ENCODE data around the gene NRP2. TPM values are rescaled to one million over a fixed set of nuclear protein-coding genes. Genes with fewer than 3 reads are reported as not detected.

Gene NRP2
- total RNA-seq, 2 donors from 2014 or later: 69.7 to 92.4 TPM

- no peak for DNase-seq
- Mint-ChIP-seq H3K27ac (peak overlapping the region; percentile 74), H3K36me3 (ENCODE audit: low read depth) (peaks cover 24% of the 10 kb centered on the region), H3K4me1 (peaks cover 46% of the 10 kb centered on the region), H3K4me3 (no peak overlapping the region), H3K27me3 (ENCODE audit: insufficient read depth) (no peaks in the 10 kb centered on the region), H3K9me3 (no peaks in the 10 kb centered on the region)
- H3K4me1 ChIP-seq (ENCODE audit: control insufficient read depth, insufficient read depth, low read length): peaks cover 27% of the 10 kb centered on the region
- peaks cover 56% of the 10 kb centered on the region for H3K36me3 ChIP-seq (ENCODE audit: control insufficient read depth, insufficient read depth, low read length)
- H3K4me3 ChIP-seq (ENCODE audit: low read length): no peak overlapping the region
- no peak overlapping the region for H3K9ac ChIP-seq (ENCODE audit: extremely low read depth, low read length, poor library complexity, severe bottlenecking)
- no peak overlapping the region for H3K27ac ChIP-seq (ENCODE audit: low read depth, low read length)
- no peaks in the 10 kb centered on the region for H3K27me3 ChIP-seq (ENCODE audit: control insufficient read depth, insufficient read depth, low read length, poor library complexity, severe bottlenecking)
- WGBS, 2 experiments (ENCODE audit: insufficient coverage in 1 of 2, insufficient read length in 1 of 2): 86 to 90% methylated on average over 14 to 16 of the region's 16 CpGs
- TF ChIP-seq CTCF (conservative IDR thresholded peaks at IDR 0.05): no peak
- no peaks in the 10 kb centered on the region for H3K9me3 ChIP-seq (ENCODE audit: control insufficient read depth, low read length)
These were observed 23.4 kb downstream of the NRP2 start for GRCh38 chr2:205705511-205706349.

- H3K36me3 Mint-ChIP-seq (ENCODE audit: low read depth): peaks cover 31% of the 10 kb centered on the region
- H3K4me3 Mint-ChIP-seq: no peak overlapping the region
- DNase-seq: peak; percentile 56
- Histone ChIP-seq H3K9me3 (ENCODE audit: control insufficient read depth, low read length) (no peaks in the 10 kb centered on the region), H3K4me1 (ENCODE audit: control insufficient read depth, insufficient read depth, low read length) (peaks cover 28% of the 10 kb centered on the region), H3K36me3 (ENCODE audit: control insufficient read depth, insufficient read depth, low read length) (peaks cover 56% of the 10 kb centered on the region), H3K27ac (ENCODE audit: low read depth, low read length) (no peak overlapping the region), H3K9ac (ENCODE audit: extremely low read depth, low read length, poor library complexity, severe bottlenecking) (no peak overlapping the region), H3K27me3 (ENCODE audit: control insufficient read depth, insufficient read depth, low read length, poor library complexity, severe bottlenecking) (no peaks in the 10 kb centered on the region), H3K4me3 (ENCODE audit: low read length) (no peak overlapping the region)
- no peak for TF ChIP-seq CTCF (conservative IDR thresholded peaks at IDR 0.05)
- H3K9me3 Mint-ChIP-seq: no peaks in the 10 kb centered on the region
- 73 to 84% methylated on average over 9 to 10 of the region's 10 CpGs for WGBS, 2 experiments (ENCODE audit: insufficient coverage in 1 of 2, insufficient read length in 1 of 2)
- peaks cover 43% of the 10 kb centered on the region for H3K4me1 Mint-ChIP-seq
- peak overlapping the region; percentile 83 for H3K27ac Mint-ChIP-seq
- no peaks in the 10 kb centered on the region for H3K27me3 Mint-ChIP-seq (ENCODE audit: insufficient read depth)
These were observed 24.6 kb downstream of the NRP2 start for GRCh38 chr2:205706769-205707381.

- WGBS, 2 experiments (ENCODE audit: insufficient coverage in 1 of 2, insufficient read length in 1 of 2): 84 to 92% methylated on average over 9 to 11 of the region's 11 CpGs
- peaks cover 31% of the 10 kb centered on the region for H3K36me3 Mint-ChIP-seq (ENCODE audit: low read depth)
- no peak overlapping the region for H3K27ac ChIP-seq (ENCODE audit: low read depth, low read length)
- H3K4me3 ChIP-seq (ENCODE audit: low read length): no peak overlapping the region
- H3K27me3 Mint-ChIP-seq (ENCODE audit: insufficient read depth): no peaks in the 10 kb centered on the region
- no peak for TF ChIP-seq CTCF (conservative IDR thresholded peaks at IDR 0.05)
- no peak overlapping the region for H3K9ac ChIP-seq (ENCODE audit: extremely low read depth, low read length, poor library complexity, severe bottlenecking)
- no peaks in the 10 kb centered on the region for H3K9me3 ChIP-seq (ENCODE audit: control insufficient read depth, low read length)
- H3K9me3 Mint-ChIP-seq: no peaks in the 10 kb centered on the region
- no peak overlapping the region for H3K4me3 Mint-ChIP-seq
- no peak overlapping the region for H3K27ac Mint-ChIP-seq
- no peak for DNase-seq
- H3K4me1 ChIP-seq (ENCODE audit: control insufficient read depth, insufficient read depth, low read length): peaks cover 29% of the 10 kb centered on the region
- H3K27me3 ChIP-seq (ENCODE audit: control insufficient read depth, insufficient read depth, low read length, poor library complexity, severe bottlenecking): no peaks in the 10 kb centered on the region
- peaks cover 43% of the 10 kb centered on the region for H3K4me1 Mint-ChIP-seq
- H3K36me3 ChIP-seq (ENCODE audit: control insufficient read depth, insufficient read depth, low read length): peaks cover 52% of the 10 kb centered on the region
These were observed 25.9 kb downstream of the NRP2 start for GRCh38 chr2:205708231-205708631.

All from endodermal cell (in vitro differentiated cells).